A549 (cell line): ENCODE data around the gene SLC1A3.

Experiments
- HOXA7 ChIP-seq: fragments of 250-450 bp; sonication (Bioruptor Pico); IDR thresholded peaks from 2 replicates; pipeline ENCODE4 v1.5.0; 2020; ENCODE audit warnings: mild to moderate bottlenecking, moderate library complexity
- NPAS2 ChIP-seq: fragments of 250-450 bp; sonication (Bioruptor Pico); IDR thresholded peaks from 2 replicates; pipeline ENCODE4 v1.8.0; 2022; ENCODE audit warnings: mild to moderate bottlenecking, moderate library complexity, borderline replicate concordance
- POLR2A ChIP-seq: IDR thresholded peaks from 2 replicates; pipeline ENCODE4 v1.6.1; 2012; ENCODE audit warnings: mild to moderate bottlenecking, low read length
- RAD21 ChIP-seq, 2 experiments: fragments of >200 bp in 1 of 2; sonication (Bioruptor Twin) in 1 of 2; formaldehyde crosslinking in 1 of 2; IDR thresholded peaks in 1 of 2; conservative IDR thresholded peaks in 1 of 2; 2 replicates in 1 of 2; 3 replicates in 1 of 2; pipeline ENCODE4 v1.6.1; 2012 to 2018; ENCODE audit warnings: inconsistent platforms in 1 of 2
- RCOR1 ChIP-seq: fragments of 150-350 bp; IDR thresholded peaks from 2 replicates; pipeline ENCODE4 v1.6.1; 2014; ENCODE audit warnings: antibody characterized with exemption, low read length, low read depth
- RFX5 ChIP-seq: fragments of 450-650 bp; IDR thresholded peaks from 2 replicates; pipeline ENCODE4 v1.7.1; 2014; ENCODE audit warnings: antibody characterized with exemption, mild to moderate bottlenecking, moderate library complexity
- TF ChIP-seq, protein P1 (sequence below): IDR thresholded peaks from 2 replicates; pipeline ENCODE4 v1.6.1; 2012
- TF ChIP-seq, protein P2 (sequence below): fragments of >200 bp; sonication (Bioruptor Twin); formaldehyde crosslinking; IDR thresholded peaks from 3 replicates; pipeline ENCODE4 v1.5.1; 2016
- TF ChIP-seq, protein P3 (sequence below): fragments of 200-600 bp; sonication (generic); IDR thresholded peaks from 2 replicates; pipeline ENCODE4 v1.6.1; 2016; ENCODE audit warnings: antibody characterized with exemption, mild to moderate bottlenecking, moderate library complexity
- TF ChIP-seq, protein P4 (sequence below): fragments of 150-350 bp; IDR thresholded peaks from 2 replicates; pipeline ENCODE4 v1.6.1; 2014; ENCODE audit warnings: low read depth, mild to moderate bottlenecking, low read length
- TF ChIP-seq, protein P5 (sequence below): fragments of 250-450 bp; sonication (Bioruptor Pico); IDR thresholded peaks from 2 replicates; pipeline ENCODE4 v1.5.0; 2021; ENCODE audit warnings: mild to moderate bottlenecking, moderate library complexity, borderline replicate concordance
- TF ChIP-seq, protein P6 (sequence below): fragments of 450-650 bp; IDR thresholded peaks from 2 replicates; pipeline ENCODE4 v1.6.1; 2014; ENCODE audit warnings: antibody characterized with exemption

DNA sequence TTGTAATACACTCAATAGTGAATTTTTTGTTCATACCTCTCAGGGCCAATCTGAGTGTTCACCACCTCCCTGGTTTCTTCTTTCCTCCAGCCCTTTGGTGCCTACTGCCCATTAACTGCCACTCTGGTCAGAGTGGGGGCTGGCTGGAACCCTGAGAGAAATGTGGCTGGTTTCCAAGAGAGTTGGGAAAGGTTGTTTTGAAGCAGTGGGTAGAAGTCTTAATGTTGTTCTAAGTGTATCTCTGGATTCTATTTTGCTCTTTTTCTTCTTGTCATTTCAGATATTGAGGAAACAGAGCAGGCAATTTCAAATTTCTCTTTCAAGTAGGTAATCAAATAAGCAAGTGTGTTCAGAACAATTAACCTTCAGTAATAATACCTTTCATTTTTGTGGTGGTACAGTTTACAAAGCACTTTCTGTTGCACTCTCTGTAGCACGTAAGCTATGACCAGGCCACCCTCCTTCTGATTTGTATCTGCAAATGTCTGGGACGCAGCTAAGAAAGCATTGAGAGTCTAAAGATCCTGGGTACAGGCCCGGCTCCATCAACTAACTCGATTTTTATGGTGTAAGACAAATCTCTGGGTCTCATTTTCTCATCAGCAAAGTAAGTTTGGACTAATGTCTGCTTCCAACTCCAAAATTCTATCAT, 8.4 kb downstream of the SLC1A3 start:
- TF ChIP-seq, protein P1, sequence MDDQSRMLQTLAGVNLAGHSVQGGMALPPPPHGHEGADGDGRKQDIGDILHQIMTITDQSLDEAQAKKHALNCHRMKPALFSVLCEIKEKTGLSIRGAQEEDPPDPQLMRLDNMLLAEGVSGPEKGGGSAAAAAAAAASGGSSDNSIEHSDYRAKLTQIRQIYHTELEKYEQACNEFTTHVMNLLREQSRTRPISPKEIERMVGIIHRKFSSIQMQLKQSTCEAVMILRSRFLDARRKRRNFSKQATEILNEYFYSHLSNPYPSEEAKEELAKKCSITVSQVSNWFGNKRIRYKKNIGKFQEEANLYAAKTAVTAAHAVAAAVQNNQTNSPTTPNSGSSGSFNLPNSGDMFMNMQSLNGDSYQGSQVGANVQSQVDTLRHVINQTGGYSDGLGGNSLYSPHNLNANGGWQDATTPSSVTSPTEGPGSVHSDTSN = no peak
- TF ChIP-seq, protein P2, sequence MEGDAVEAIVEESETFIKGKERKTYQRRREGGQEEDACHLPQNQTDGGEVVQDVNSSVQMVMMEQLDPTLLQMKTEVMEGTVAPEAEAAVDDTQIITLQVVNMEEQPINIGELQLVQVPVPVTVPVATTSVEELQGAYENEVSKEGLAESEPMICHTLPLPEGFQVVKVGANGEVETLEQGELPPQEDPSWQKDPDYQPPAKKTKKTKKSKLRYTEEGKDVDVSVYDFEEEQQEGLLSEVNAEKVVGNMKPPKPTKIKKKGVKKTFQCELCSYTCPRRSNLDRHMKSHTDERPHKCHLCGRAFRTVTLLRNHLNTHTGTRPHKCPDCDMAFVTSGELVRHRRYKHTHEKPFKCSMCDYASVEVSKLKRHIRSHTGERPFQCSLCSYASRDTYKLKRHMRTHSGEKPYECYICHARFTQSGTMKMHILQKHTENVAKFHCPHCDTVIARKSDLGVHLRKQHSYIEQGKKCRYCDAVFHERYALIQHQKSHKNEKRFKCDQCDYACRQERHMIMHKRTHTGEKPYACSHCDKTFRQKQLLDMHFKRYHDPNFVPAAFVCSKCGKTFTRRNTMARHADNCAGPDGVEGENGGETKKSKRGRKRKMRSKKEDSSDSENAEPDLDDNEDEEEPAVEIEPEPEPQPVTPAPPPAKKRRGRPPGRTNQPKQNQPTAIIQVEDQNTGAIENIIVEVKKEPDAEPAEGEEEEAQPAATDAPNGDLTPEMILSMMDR = no peak
- TF ChIP-seq HOXA7 (CRISPR knock-in tag) (no peak), RAD21 (conservative IDR thresholded peaks at IDR 0.05 in 1 of 2, IDR thresholded peaks at IDR 0.05 in 1 of 2) (no peak), RFX5 (no peak), NPAS2 (no peak), POLR2A (no peak), RCOR1 (no peak)
- TF ChIP-seq, protein P3, sequence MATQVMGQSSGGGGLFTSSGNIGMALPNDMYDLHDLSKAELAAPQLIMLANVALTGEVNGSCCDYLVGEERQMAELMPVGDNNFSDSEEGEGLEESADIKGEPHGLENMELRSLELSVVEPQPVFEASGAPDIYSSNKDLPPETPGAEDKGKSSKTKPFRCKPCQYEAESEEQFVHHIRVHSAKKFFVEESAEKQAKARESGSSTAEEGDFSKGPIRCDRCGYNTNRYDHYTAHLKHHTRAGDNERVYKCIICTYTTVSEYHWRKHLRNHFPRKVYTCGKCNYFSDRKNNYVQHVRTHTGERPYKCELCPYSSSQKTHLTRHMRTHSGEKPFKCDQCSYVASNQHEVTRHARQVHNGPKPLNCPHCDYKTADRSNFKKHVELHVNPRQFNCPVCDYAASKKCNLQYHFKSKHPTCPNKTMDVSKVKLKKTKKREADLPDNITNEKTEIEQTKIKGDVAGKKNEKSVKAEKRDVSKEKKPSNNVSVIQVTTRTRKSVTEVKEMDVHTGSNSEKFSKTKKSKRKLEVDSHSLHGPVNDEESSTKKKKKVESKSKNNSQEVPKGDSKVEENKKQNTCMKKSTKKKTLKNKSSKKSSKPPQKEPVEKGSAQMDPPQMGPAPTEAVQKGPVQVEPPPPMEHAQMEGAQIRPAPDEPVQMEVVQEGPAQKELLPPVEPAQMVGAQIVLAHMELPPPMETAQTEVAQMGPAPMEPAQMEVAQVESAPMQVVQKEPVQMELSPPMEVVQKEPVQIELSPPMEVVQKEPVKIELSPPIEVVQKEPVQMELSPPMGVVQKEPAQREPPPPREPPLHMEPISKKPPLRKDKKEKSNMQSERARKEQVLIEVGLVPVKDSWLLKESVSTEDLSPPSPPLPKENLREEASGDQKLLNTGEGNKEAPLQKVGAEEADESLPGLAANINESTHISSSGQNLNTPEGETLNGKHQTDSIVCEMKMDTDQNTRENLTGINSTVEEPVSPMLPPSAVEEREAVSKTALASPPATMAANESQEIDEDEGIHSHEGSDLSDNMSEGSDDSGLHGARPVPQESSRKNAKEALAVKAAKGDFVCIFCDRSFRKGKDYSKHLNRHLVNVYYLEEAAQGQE = no peak
- TF ChIP-seq, protein P4, sequence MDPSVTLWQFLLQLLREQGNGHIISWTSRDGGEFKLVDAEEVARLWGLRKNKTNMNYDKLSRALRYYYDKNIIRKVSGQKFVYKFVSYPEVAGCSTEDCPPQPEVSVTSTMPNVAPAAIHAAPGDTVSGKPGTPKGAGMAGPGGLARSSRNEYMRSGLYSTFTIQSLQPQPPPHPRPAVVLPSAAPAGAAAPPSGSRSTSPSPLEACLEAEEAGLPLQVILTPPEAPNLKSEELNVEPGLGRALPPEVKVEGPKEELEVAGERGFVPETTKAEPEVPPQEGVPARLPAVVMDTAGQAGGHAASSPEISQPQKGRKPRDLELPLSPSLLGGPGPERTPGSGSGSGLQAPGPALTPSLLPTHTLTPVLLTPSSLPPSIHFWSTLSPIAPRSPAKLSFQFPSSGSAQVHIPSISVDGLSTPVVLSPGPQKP = no peak
- TF ChIP-seq, protein P5, sequence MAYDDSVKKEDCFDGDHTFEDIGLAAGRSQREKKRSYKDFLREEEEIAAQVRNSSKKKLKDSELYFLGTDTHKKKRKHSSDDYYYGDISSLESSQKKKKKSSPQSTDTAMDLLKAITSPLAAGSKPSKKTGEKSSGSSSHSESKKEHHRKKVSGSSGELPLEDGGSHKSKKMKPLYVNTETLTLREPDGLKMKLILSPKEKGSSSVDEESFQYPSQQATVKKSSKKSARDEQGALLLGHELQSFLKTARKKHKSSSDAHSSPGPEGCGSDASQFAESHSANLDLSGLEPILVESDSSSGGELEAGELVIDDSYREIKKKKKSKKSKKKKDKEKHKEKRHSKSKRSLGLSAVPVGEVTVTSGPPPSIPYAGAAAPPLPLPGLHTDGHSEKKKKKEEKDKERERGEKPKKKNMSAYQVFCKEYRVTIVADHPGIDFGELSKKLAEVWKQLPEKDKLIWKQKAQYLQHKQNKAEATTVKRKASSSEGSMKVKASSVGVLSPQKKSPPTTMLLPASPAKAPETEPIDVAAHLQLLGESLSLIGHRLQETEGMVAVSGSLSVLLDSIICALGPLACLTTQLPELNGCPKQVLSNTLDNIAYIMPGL (CRISPR knock-in tag) = no peak
- TF ChIP-seq, protein P6, sequence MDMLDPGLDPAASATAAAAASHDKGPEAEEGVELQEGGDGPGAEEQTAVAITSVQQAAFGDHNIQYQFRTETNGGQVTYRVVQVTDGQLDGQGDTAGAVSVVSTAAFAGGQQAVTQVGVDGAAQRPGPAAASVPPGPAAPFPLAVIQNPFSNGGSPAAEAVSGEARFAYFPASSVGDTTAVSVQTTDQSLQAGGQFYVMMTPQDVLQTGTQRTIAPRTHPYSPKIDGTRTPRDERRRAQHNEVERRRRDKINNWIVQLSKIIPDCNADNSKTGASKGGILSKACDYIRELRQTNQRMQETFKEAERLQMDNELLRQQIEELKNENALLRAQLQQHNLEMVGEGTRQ = no peak
